ENCODE measurements around the gene TFR2.

The TFR2 gene

GRCh38 chr7:100642534-100642907, 1.2 kb upstream of the TFR2 start:
- H3K23ac ChIP-seq (ENCODE audit: low read depth, low read length, poor library complexity) = peak overlapping the region; percentile 43
- H2BK12ac ChIP-seq (ENCODE audit: low read length) = no peak overlapping the region
- H2AFZ ChIP-seq (ENCODE audit: low read length) = no peak overlapping the region
- peaks cover 0 to 17% (median 0%) of the 10 kb centered on the region in 3 experiments for H3K27me3 ChIP-seq (ENCODE audit: control insufficient read depth in 3 of 3, insufficient read depth in 3 of 3, low read depth in 1 of 3, low read length in 3 of 3)
- no peak overlapping the region for H4K91ac ChIP-seq (ENCODE audit: low read depth, low read length, poor library complexity)
- H3K36me3 ChIP-seq (replicated peaks in 1 of 2; ENCODE audit: control insufficient read depth in 2 of 2, insufficient read depth in 2 of 2, low read length in 2 of 2) = no peaks in the 10 kb centered on the region
- H3K9me3 ChIP-seq (replicated peaks in 1 of 2; ENCODE audit: control insufficient read depth in 2 of 2, insufficient read depth in 1 of 2, low read depth in 1 of 2, low read length in 2 of 2) = no peaks in the 10 kb centered on the region
- peak overlapping the region; percentile 47 for H2AK5ac ChIP-seq (ENCODE audit: low read depth, low read length)
- no peak for DNase-seq (ENCODE audit: low spot score)
- no peak overlapping the region for H3K4me2 ChIP-seq (ENCODE audit: insufficient read depth, low read length, poor library complexity, severe bottlenecking)
- no peak overlapping the region for H2BK120ac ChIP-seq (ENCODE audit: low read depth, low read length)
- H4K8ac ChIP-seq (ENCODE audit: low read depth, low read length) = no peak overlapping the region
- H3K27ac ChIP-seq (replicated peaks; ENCODE audit: low read length) = no peak overlapping the region
- H3K4me3 ChIP-seq (ENCODE audit: low read length in 2 of 2) = no peak overlapping the region
- peak overlapping the region; percentile 25 for H3K14ac ChIP-seq (ENCODE audit: low read length)
- H2BK15ac ChIP-seq (ENCODE audit: low read length) = peak overlapping the region; percentile 24
- H3K9ac ChIP-seq (ENCODE audit: low read depth, low read length, poor library complexity) = no peak overlapping the region
- H3K79me1 ChIP-seq (ENCODE audit: low read depth, low read length) = no peaks in the 10 kb centered on the region
- no CpG with 5 or more reads among the region's 11 CpGs for WGBS, 2 donors (ENCODE audit: extremely low coverage in 2 of 2, insufficient read length in 2 of 2, insufficient replicate concordance in 1 of 2)
- H2BK5ac ChIP-seq (ENCODE audit: low read length) = no peak overlapping the region
- H3K4ac ChIP-seq (ENCODE audit: low read length) = no peak overlapping the region
- peaks cover 0 to 4% of the 10 kb centered on the region in 2 donors for H3K4me1 ChIP-seq (ENCODE audit: control insufficient read depth in 2 of 2, insufficient read depth in 1 of 2, low read depth in 1 of 2, low read length in 2 of 2)
- peak overlapping the region; percentile 71 for H3K18ac ChIP-seq (ENCODE audit: low read length)

DNA sequence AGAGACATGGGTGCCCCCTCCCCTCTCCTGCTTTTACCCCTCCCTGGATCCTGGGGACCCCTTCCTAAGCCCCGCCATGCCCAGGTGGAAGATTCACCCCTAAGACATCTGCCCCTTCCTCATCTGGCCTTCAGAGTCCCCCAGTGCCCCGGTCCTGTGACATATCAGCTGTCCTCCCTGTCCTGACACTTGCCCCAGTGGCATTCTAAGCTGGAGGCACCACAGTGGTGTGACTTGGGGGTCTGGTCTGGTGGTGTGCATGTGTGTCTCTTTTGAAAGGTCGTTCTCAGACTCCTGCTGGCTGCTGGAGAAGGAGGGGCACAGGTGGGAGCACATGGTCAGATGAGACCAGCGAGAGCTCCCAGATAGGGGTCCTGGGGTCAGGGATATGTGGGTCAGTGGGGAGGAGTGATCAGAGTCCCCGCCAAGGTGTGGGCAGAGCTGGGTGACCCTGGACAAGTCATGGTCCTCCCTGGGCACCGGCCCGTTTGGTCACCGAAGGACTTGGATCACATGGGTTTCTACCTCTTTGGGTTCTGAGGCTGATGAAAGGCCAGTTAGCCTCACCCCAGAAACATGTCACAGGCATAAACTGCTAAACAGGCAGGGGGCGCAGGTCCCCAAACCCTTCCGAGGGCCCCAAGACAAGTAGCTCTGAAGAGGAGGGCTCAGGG, 645 bp upstream of the TFR2 start:
- no peak overlapping the region for H2BK120ac ChIP-seq (ENCODE audit: low read depth, low read length)
- peaks cover 0 to 2% of the 10 kb centered on the region in 2 donors for H3K4me1 ChIP-seq (ENCODE audit: control insufficient read depth in 2 of 2, insufficient read depth in 1 of 2, low read depth in 1 of 2, low read length in 2 of 2)
- peaks cover 0 to 15% (median 0%) of the 10 kb centered on the region in 3 experiments for H3K27me3 ChIP-seq (ENCODE audit: control insufficient read depth in 3 of 3, insufficient read depth in 3 of 3, low read depth in 1 of 3, low read length in 3 of 3)
- H3K27ac ChIP-seq (replicated peaks; ENCODE audit: low read length) = no peak overlapping the region
- H3K4ac ChIP-seq (ENCODE audit: low read length) = no peak overlapping the region
- no peak overlapping the region for H3K14ac ChIP-seq (ENCODE audit: low read length)
- H3K18ac ChIP-seq (ENCODE audit: low read length) = peak overlapping the region; percentile 71
- WGBS, 2 donors (ENCODE audit: extremely low coverage in 2 of 2, insufficient read length in 2 of 2, insufficient replicate concordance in 1 of 2) = no CpG with 5 or more reads among the region's 10 CpGs
- H2BK5ac ChIP-seq (ENCODE audit: low read length) = peak overlapping the region; percentile 66
- no peak overlapping the region for H3K4me2 ChIP-seq (ENCODE audit: insufficient read depth, low read length, poor library complexity, severe bottlenecking)
- no peak overlapping the region for H2AFZ ChIP-seq (ENCODE audit: low read length)
- H2BK12ac ChIP-seq (ENCODE audit: low read length) = peak overlapping the region; percentile 10
- no peak overlapping the region for H3K9ac ChIP-seq (ENCODE audit: low read depth, low read length, poor library complexity)
- no peak overlapping the region for H3K4me3 ChIP-seq (ENCODE audit: low read length in 2 of 2)
- H2AK5ac ChIP-seq (ENCODE audit: low read depth, low read length) = peak overlapping the region; percentile 47
- peak overlapping the region; percentile 89 for H3K23ac ChIP-seq (ENCODE audit: low read depth, low read length, poor library complexity)
- no peak overlapping the region for H4K8ac ChIP-seq (ENCODE audit: low read depth, low read length)
- no peak overlapping the region for H4K91ac ChIP-seq (ENCODE audit: low read depth, low read length, poor library complexity)
- no peaks in the 10 kb centered on the region for H3K36me3 ChIP-seq (replicated peaks in 1 of 2; ENCODE audit: control insufficient read depth in 2 of 2, insufficient read depth in 2 of 2, low read length in 2 of 2)
- no peak for DNase-seq (ENCODE audit: low spot score)
- H2BK15ac ChIP-seq (ENCODE audit: low read length) = peak overlapping the region; percentile 24
- no peaks in the 10 kb centered on the region for H3K79me1 ChIP-seq (ENCODE audit: low read depth, low read length)
- no peaks in the 10 kb centered on the region for H3K9me3 ChIP-seq (replicated peaks in 1 of 2; ENCODE audit: control insufficient read depth in 2 of 2, insufficient read depth in 1 of 2, low read depth in 1 of 2, low read length in 2 of 2)

DNA sequence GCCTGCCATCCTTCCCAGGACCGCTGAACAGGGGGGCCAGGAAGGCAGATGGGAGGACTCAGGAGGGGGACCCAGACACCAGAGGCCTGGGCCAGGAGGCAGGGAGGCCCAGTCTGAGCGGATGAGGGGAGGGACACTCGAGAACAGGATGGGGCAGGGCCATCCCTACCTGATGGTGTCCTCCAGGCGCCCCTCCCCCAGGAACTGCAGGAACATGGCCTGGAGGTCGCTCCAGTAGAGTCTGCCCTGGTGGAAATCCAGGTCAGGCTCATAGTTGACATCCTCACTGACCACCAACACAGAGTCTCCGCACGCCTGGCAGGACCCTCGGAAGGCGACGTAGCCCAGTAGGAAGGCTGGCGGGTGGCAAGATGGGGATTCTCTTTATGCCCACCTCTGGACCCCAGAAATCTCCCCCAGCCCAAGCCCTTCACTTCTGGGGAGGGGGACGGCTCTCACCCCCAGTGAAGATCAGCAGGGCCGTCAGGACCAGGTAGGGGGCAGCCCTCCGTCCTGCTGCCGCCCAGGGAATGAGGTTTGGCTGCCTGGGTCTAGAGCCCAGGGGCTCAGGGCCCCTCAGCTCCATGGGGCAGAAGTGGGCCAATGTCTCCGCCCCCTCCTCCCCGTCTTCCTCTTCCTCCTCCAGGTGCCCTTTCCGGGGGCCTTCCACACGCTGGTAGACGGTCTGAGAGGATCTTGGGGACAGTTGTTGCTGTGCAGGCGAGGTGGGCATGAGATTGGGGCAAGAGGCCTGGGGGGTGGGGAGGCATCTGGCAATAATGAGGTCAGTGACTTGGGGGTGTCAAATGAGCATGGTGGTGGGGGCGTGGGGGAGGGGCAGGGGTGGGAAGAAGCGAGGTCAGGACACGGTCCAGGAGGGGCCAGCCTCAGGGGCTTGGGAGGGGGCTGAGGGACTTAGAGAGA, 573 bp downstream of the TFR2 start:
- peak overlapping the region in 1 of 2 donors; percentile 54 for H3K4me3 ChIP-seq (ENCODE audit: low read length in 2 of 2)
- H2BK15ac ChIP-seq (ENCODE audit: low read length) = no peak overlapping the region
- peak overlapping the region; percentile 58 for H3K18ac ChIP-seq (ENCODE audit: low read length)
- peak overlapping the region; percentile 47 for H2BK120ac ChIP-seq (ENCODE audit: low read depth, low read length)
- H4K91ac ChIP-seq (ENCODE audit: low read depth, low read length, poor library complexity) = no peak overlapping the region
- no peak for DNase-seq (ENCODE audit: low spot score)
- H3K9me3 ChIP-seq (replicated peaks in 1 of 2; ENCODE audit: control insufficient read depth in 2 of 2, insufficient read depth in 1 of 2, low read depth in 1 of 2, low read length in 2 of 2) = no peaks in the 10 kb centered on the region
- H3K4me2 ChIP-seq (ENCODE audit: insufficient read depth, low read length, poor library complexity, severe bottlenecking) = no peak overlapping the region
- H3K23ac ChIP-seq (ENCODE audit: low read depth, low read length, poor library complexity) = peak overlapping the region; percentile 86
- no peak overlapping the region for H2AFZ ChIP-seq (ENCODE audit: low read length)
- H3K4ac ChIP-seq (ENCODE audit: low read length) = no peak overlapping the region
- no peak overlapping the region for H3K27ac ChIP-seq (replicated peaks; ENCODE audit: low read length)
- H3K79me1 ChIP-seq (ENCODE audit: low read depth, low read length) = no peaks in the 10 kb centered on the region
- peak overlapping the region; percentile 17 for H4K8ac ChIP-seq (ENCODE audit: low read depth, low read length)
- H2BK12ac ChIP-seq (ENCODE audit: low read length) = no peak overlapping the region
- H3K14ac ChIP-seq (ENCODE audit: low read length) = peak overlapping the region; percentile 38
- peaks cover 0 to 5% (median 0%) of the 10 kb centered on the region in 3 experiments for H3K27me3 ChIP-seq (ENCODE audit: control insufficient read depth in 3 of 3, insufficient read depth in 3 of 3, low read depth in 1 of 3, low read length in 3 of 3)
- H2AK5ac ChIP-seq (ENCODE audit: low read depth, low read length) = peak overlapping the region; percentile 81
- no peaks in the 10 kb centered on the region for H3K36me3 ChIP-seq (replicated peaks in 1 of 2; ENCODE audit: control insufficient read depth in 2 of 2, insufficient read depth in 2 of 2, low read length in 2 of 2)
- H3K9ac ChIP-seq (ENCODE audit: low read depth, low read length, poor library complexity) = no peak overlapping the region
- peak overlapping the region; percentile 78 for H2BK5ac ChIP-seq (ENCODE audit: low read length)
- H3K4me1 ChIP-seq (ENCODE audit: control insufficient read depth in 2 of 2, insufficient read depth in 1 of 2, low read depth in 1 of 2, low read length in 2 of 2) = peaks cover 0 to 2% of the 10 kb centered on the region in 2 donors
- WGBS, 2 donors (ENCODE audit: extremely low coverage in 2 of 2, insufficient read length in 2 of 2, insufficient replicate concordance in 1 of 2) = no CpG with 5 or more reads among the region's 24 CpGs

GRCh38 chr7:100639995-100640516, 1.3 kb downstream of the TFR2 start:
- no peak overlapping the region for H3K27ac ChIP-seq (replicated peaks; ENCODE audit: low read length)
- H3K18ac ChIP-seq (ENCODE audit: low read length) = peak overlapping the region; percentile 58
- no peaks in the 10 kb centered on the region for H3K79me1 ChIP-seq (ENCODE audit: low read depth, low read length)
- peak overlapping the region in 1 of 2 donors; percentile 54 for H3K4me3 ChIP-seq (ENCODE audit: low read length in 2 of 2)
- H2BK120ac ChIP-seq (ENCODE audit: low read depth, low read length) = no peak overlapping the region
- no CpG with 5 or more reads among the region's 17 CpGs for WGBS, 2 donors (ENCODE audit: extremely low coverage in 2 of 2, insufficient read length in 2 of 2, insufficient replicate concordance in 1 of 2)
- H3K9me3 ChIP-seq (replicated peaks in 1 of 2; ENCODE audit: control insufficient read depth in 2 of 2, insufficient read depth in 1 of 2, low read depth in 1 of 2, low read length in 2 of 2) = no peaks in the 10 kb centered on the region
- H4K91ac ChIP-seq (ENCODE audit: low read depth, low read length, poor library complexity) = no peak overlapping the region
- no peak overlapping the region for H3K4ac ChIP-seq (ENCODE audit: low read length)
- H3K14ac ChIP-seq (ENCODE audit: low read length) = peak overlapping the region; percentile 1
- H3K36me3 ChIP-seq (replicated peaks in 1 of 2; ENCODE audit: control insufficient read depth in 2 of 2, insufficient read depth in 2 of 2, low read length in 2 of 2) = no peaks in the 10 kb centered on the region
- peak overlapping the region; percentile 81 for H2AK5ac ChIP-seq (ENCODE audit: low read depth, low read length)
- no peak for DNase-seq (ENCODE audit: low spot score)
- no peak overlapping the region for H3K4me2 ChIP-seq (ENCODE audit: insufficient read depth, low read length, poor library complexity, severe bottlenecking)
- H2AFZ ChIP-seq (ENCODE audit: low read length) = no peak overlapping the region
- no peak overlapping the region for H3K9ac ChIP-seq (ENCODE audit: low read depth, low read length, poor library complexity)
- peak overlapping the region; percentile 78 for H2BK5ac ChIP-seq (ENCODE audit: low read length)
- no peak overlapping the region for H2BK15ac ChIP-seq (ENCODE audit: low read length)
- peaks cover 0 to 2% of the 10 kb centered on the region in 2 donors for H3K4me1 ChIP-seq (ENCODE audit: control insufficient read depth in 2 of 2, insufficient read depth in 1 of 2, low read depth in 1 of 2, low read length in 2 of 2)
- no peak overlapping the region for H2BK12ac ChIP-seq (ENCODE audit: low read length)
- peaks cover 0 to under 1% (median 0%) of the 10 kb centered on the region in 3 experiments for H3K27me3 ChIP-seq (ENCODE audit: control insufficient read depth in 3 of 3, insufficient read depth in 3 of 3, low read depth in 1 of 3, low read length in 3 of 3)
- no peak overlapping the region for H4K8ac ChIP-seq (ENCODE audit: low read depth, low read length)
- H3K23ac ChIP-seq (ENCODE audit: low read depth, low read length, poor library complexity) = peak overlapping the region; percentile 86

Measured in neuronal stem cell (in vitro differentiated cells).